ENCODE data around the gene SDC3. TPM values are rescaled to one million over a fixed set of nuclear protein-coding genes. Genes with fewer than 3 reads are reported as not detected.

The SDC3 gene
- total and polyA plus RNA-seq, 2 of the 8 experiments (the other 6 are each of a cell fraction or from before 2014, with no cell fraction given), result 7.0 to 27.0 TPM

DNA sequence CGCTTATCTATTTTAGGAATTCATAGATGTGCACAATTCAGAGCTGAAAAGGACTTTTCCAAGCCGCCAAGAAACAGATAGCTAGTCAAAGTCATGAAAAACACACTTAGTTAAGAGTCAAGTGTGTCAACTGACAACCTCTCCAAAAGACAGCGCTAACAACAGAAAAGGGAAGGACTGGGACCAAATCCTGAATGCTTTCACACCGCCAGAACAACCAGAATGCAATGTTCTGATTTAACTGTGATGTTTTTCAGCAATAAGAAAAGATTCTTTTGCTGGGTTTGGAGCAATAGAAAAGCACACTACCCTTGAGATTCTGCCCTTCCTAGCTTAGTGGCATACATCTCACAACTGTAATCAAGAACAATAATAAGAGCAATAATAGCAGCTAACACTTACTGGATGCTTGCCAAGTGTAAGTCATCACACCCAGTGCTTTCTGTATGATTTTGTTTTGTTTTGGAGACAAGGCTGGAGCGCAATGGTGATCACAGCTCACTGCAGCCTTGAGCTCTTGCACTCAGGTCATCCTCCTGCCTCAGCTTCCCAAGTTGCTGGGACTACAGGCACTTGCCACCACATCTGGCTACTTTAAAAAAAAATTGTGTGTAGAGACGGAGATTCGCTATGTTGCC, 33.9 kb upstream of the SDC3 start:
- Histone ChIP-seq H3K79me1 (ENCODE audit: low read depth, low read length) (no peaks in the 10 kb centered on the region; the same call in 1 of the 2 replicates), H3K4me1 (replicated peaks in 1 of 4; ENCODE audit: control insufficient read depth in 3 of 4, insufficient read depth in 4 of 4, low read length in 3 of 4) (no peaks in the 10 kb centered on the region), H2BK5ac (ENCODE audit: low read depth, low read length) (no peak overlapping the region), H4K20me1 (replicated peaks in 1 of 2; ENCODE audit: control insufficient read depth in 1 of 2, insufficient read depth in 2 of 2, low read length in 2 of 2) (peaks cover 0 to 9% of the 10 kb centered on the region in 2 experiments), H3K56ac (replicated peaks; ENCODE audit: insufficient read length, low read depth, low read length) (no peak overlapping the region), H3K23ac (ENCODE audit: insufficient read length) (no peak overlapping the region), H3K9ac (replicated peaks in 1 of 4; ENCODE audit: extremely low read depth in 1 of 4, low read depth in 3 of 4, low read length in 3 of 4) (no peak overlapping the region), H3K18ac (ENCODE audit: extremely low read depth, low read length) (no peak overlapping the region), H3K79me2 (ENCODE audit: control insufficient read depth in 1 of 2, insufficient read depth in 2 of 2, low read length in 2 of 2) (peaks cover 0 to 7% of the 10 kb centered on the region in 2 experiments; a peak in 2 of 4 replicates), H4K5ac (ENCODE audit: insufficient read length, low read depth, low read length) (no peak overlapping the region), H2AFZ (ENCODE audit: low read length) (no peak overlapping the region), H3K14ac (ENCODE audit: insufficient read length) (no peak overlapping the region), H4K8ac (ENCODE audit: extremely low read depth, insufficient read depth, low read length) (no peak overlapping the region), H3K27ac (ENCODE audit: low read depth, low read length) (no peak overlapping the region), H3K4me3 (ENCODE audit: extremely low read depth in 1 of 4, insufficient read depth in 2 of 4, low read depth in 3 of 4, low read length in 4 of 4) (no peak overlapping the region), H3K4ac (replicated peaks; ENCODE audit: insufficient read length, low read depth, low read length) (no peak overlapping the region), H2AK5ac (ENCODE audit: low read depth, low read length) (no peak overlapping the region), H3K9me3 (ENCODE audit: insufficient read depth in 2 of 2, low read depth in 1 of 2, low read length in 1 of 2) (no peaks in the 10 kb centered on the region), H4K91ac (replicated peaks; ENCODE audit: insufficient read length, low read length) (no peak overlapping the region), H2BK20ac (ENCODE audit: low read length) (no peak overlapping the region), H3K23me2 (ENCODE audit: low read depth, low read length) (no peaks in the 10 kb centered on the region), H3K36me3 (ENCODE audit: control insufficient read depth in 2 of 4, insufficient read depth in 4 of 4, low read length in 3 of 4) (peaks cover 23 to 86% (median 57%) of the 10 kb centered on the region in 4 experiments), H2BK120ac (replicated peaks; ENCODE audit: low read depth, low read length) (no peak overlapping the region), H3K27me3 (replicated peaks in 1 of 4; ENCODE audit: control insufficient read depth in 3 of 4, extremely low read depth in 1 of 4, insufficient read depth in 3 of 4, low read length in 3 of 4) (no peaks in the 10 kb centered on the region), H3K4me2 (ENCODE audit: insufficient read depth in 1 of 2, low read depth in 2 of 2, low read length in 2 of 2) (no peak overlapping the region), H2BK15ac (ENCODE audit: low read length) (no peak overlapping the region), H2BK12ac (ENCODE audit: low read depth, low read length) (no peak overlapping the region)
- POLR2A ChIA-PET (ENCODE audit: partially characterized antibody), result interaction anchor here (2.6 kb wide), 1 partner anchor 11 kb away, joined by 13 read pairs; no protein-coding TSS in a partner anchor
- DNase-seq (ENCODE audit: low read depth in 1 of 2, low spot score in 2 of 2) (no peak), FAIRE-seq (no peak)
- TF ChIP-seq, protein P1, sequence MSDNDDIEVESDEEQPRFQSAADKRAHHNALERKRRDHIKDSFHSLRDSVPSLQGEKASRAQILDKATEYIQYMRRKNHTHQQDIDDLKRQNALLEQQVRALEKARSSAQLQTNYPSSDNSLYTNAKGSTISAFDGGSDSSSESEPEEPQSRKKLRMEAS (IDR thresholded peaks at IDR 0.05), result no peak
- no peak for TF ChIP-seq SIN3A (conservative IDR thresholded peaks at IDR 0.05 in 1 of 2, IDR thresholded peaks at IDR 0.05 in 1 of 2; ENCODE audit: low read depth in 1 of 2, low read length in 2 of 2)
- peak in 1 of 2 experiments; percentile 30; a peak in 1 of 3 replicates for TF ChIP-seq POLR2A (IDR thresholded peaks at IDR 0.05; ENCODE audit: control extremely low read depth in 1 of 2, low read depth in 2 of 2, low read length in 2 of 2)
- no peak for TF ChIP-seq YY1 (IDR thresholded peaks at IDR 0.05; ENCODE audit: low read depth, low read length)
- no peak for TF ChIP-seq RXRA (IDR thresholded peaks at IDR 0.05; ENCODE audit: insufficient read depth, low read depth, low read length)
- 87% methylated on average over 7 of the region's 7 CpGs; no CpG with 5 or more reads in 1 of the 2 experiments for WGBS, 2 experiments (ENCODE audit: extremely low coverage in 1 of 2, insufficient coverage in 1 of 2, insufficient read length in 1 of 2, insufficient replicate concordance in 2 of 2, low coverage in 1 of 2, low lambda C conversion rate in 2 of 2, missing lambda C conversion rate in 1 of 2)
- CTCF ChIA-PET (ENCODE audit: partially characterized antibody), result interaction anchor here (1.0 to 1.7 kb wide), 2 partner anchors 16 to 141 kb away, joined by 3 to 5 read pairs; no protein-coding TSS in a partner anchor
